ENCODE data around the gene CAD.
A peak's percentile ranks its signal among the peaks of the same experiment; 100 is the strongest.

Gene CAD

DNA sequence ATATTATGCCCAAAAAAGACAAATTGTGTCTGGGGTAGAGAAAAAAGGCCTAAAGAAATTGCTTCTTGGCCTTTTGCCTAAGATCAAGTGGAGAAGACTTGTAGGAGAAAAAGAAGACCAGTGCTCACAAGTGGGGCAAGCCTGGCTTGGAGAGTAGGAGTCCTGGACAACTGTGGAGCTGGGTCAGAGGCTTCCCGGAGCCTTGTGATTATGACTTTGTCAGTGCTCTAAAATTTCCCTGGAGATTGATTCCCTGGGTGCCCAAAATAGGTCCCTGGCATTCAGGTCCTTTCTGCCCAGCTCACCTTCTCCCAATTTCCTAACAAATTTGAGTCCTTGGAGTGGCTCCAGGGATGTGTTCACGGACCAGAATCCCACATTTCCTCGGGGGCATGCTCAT is 64.3 kb downstream of the CAD start:
- DNase-seq: no peak
- TF ChIP-seq GATA1 (IDR thresholded peaks at IDR 0.05; ENCODE audit: low read depth, low read length) (no peak), POLR2A (IDR thresholded peaks at IDR 0.05; ENCODE audit: low read length) (no peak)

DNA sequence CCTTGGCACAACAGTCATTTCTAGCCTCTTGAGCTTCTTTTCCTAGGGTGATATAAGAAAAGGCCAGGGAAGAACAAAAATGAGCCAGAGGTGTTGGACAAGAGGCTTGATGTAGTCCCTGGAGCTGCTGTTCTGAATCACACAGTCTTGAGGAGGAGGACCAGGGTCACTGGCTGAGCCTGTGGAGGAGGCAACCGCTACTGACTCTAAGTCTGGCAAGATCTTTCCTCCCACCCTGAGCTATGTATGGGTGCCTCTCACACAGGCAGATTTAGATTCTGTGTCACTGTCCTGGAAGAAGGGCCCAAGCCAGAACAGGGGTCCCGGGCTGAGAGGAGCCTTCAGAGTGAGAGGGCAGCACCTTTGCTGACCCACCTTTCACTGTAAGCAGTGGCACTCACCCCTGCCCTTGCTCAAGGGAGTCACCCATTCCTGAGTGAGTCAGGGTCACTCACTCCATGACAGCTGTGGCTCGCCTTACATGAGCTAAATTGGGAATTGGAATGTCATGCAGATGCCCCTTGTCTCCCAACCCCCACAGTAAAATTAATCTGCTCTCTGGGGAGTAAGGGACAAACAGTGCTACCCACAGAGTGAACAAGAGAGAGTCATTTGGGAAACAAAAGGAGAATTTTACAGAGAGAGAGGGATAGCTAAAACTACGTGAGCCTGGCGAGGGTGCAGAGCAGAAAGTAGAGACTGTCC is 64.8 kb downstream of the CAD start, which contains the start of gene TRIM54:
Gene TRIM54 (plus strand): TSS at position 575 of the 705 bp plus-strand sequence. CDS start 303 bp downstream, outside the sequence.
- TF ChIP-seq GATA1 (IDR thresholded peaks at IDR 0.05; ENCODE audit: low read depth, low read length): no peak
- TF ChIP-seq POLR2A (IDR thresholded peaks at IDR 0.05; ENCODE audit: low read length): no peak
- DNase-seq: no peak

DNA sequence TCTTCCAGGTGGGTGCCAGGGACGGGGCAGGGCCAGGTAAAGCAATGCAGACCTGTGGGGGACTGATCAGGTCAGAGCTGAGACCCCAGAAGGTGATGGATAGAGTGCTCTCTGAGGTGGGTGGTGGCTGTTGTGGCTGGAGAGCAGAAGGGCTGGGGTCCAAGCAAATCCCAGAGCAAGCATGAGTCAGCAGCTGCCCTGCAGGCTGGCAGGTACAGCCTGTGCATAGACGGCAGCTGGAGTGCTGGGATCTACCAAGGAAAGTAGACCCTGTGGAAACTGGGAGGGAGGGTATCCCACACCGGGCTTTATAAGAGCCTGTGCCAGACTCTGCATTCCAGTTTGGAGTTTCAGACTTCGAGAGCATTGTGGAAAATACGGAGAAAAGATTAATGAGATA is 65.7 kb downstream of the CAD start:
- DNase-seq: no peak
- TF ChIP-seq GATA1 (IDR thresholded peaks at IDR 0.05; ENCODE audit: low read depth, low read length) (no peak), POLR2A (IDR thresholded peaks at IDR 0.05; ENCODE audit: low read length) (no peak)

DNA sequence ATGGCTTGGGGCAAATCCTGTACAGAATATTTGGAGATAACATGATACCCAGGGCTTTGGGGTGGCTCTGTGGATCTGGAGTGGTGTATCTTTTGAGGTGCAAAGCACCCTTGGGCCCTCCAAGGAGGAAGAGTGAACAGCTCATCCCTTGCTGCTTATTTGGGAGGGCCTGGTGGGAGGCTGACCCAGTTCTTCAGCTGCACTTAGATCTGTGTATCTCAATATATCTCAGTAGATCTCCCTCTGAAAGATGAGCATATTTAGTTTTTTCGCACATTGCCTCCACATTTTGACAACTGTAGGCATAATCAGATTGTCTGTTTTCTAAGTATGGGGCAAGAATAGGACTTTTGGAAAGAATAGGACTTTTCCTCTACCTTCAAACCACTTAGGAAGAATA is 67.8 kb downstream of the CAD start:
- no peak for DNase-seq
- no peak for TF ChIP-seq GATA1 (IDR thresholded peaks at IDR 0.05; ENCODE audit: low read depth, low read length)
- no peak for TF ChIP-seq POLR2A (IDR thresholded peaks at IDR 0.05; ENCODE audit: low read length)

DNA sequence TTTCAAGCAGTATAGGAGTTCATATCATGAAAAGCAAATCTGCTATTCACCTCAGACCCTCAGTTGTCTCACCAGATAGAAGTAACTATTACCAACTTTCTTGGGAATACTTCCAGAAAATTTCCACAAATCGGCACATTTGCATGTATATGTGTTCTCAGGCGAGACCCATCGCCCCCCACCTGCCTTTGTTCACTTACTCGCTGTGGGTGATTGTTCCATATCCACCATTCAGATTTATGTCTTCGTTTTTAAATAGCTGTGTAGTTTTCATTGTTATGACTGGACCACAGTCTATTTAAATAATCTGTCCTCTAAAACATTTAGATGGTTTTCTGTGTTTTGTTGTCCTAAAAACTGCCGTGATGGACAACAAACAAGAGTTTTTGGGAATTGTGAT is 68.3 kb downstream of the CAD start:
- no peak for DNase-seq
- no peak for TF ChIP-seq POLR2A (IDR thresholded peaks at IDR 0.05; ENCODE audit: low read length)
- TF ChIP-seq GATA1 (IDR thresholded peaks at IDR 0.05; ENCODE audit: low read depth, low read length): no peak

DNA sequence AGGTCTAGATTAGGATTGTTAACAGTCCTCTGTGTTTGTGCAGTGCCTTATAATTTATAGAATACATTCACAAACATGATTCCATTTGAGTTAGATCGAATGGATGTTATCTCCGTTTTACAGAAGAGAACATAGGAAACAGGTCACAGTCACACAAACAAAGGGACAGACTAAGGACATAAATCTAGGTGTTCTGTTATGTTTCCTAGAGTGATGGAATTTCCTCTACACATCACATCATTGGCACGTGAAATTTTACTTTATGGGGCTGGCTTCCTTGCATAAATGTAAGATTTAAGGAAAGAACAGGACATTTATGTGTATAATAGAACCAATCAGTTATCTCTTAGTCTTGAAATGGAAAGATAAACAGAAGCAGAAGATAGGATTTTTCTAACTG is 71.4 kb downstream of the CAD start:
- TF ChIP-seq GATA1 (IDR thresholded peaks at IDR 0.05; ENCODE audit: low read depth, low read length): no peak
- no peak for TF ChIP-seq POLR2A (IDR thresholded peaks at IDR 0.05; ENCODE audit: low read length)

DNA sequence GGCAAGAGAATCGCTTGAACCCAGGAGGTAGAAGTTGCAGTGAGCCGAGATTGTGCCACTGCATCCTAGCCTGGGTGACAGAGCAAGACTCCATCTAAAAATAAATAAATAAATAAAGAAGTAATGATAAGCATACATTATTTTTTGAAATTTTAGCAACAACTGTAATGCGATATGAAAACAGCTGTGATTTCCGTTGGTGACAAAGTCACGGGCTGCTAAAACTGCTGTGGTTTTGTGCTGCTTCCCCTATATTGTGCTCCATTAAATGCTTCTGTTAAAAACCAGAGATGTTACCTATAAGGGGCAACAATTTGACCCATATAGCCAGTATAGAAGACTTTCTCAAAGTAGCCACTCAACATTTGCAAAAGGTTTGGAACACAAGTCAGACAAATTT is 73.4 kb downstream of the CAD start:
- TF ChIP-seq POLR2A (IDR thresholded peaks at IDR 0.05; ENCODE audit: low read length) (no peak), GATA1 (IDR thresholded peaks at IDR 0.05; ENCODE audit: low read depth, low read length) (no peak)
- DNase-seq: no peak

More for the DNA sequence above, 71.4 kb downstream of the CAD start:
- no peak for DNase-seq

DNA sequence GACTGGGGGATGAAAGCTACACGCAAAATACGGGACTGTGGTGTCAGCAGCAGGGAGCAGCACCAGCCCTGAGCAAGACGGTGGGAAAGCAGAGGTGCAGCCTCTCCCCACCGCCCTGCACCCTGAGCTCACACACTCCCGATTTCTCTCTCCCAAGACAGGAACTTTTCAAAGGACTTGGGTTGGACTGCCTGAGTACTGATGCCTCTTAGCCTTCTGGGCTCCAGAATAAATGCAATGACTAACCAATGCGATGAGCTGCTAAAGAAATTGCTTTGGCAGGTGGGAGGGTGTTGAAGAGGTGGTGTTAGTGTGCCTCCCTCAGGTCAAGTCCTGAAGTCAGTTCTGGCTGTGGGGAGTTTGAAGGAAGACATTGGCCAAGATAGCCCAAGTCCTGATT is 74.7 kb downstream of the CAD start:
- TF ChIP-seq GATA1 (IDR thresholded peaks at IDR 0.05; ENCODE audit: low read depth, low read length) (no peak), POLR2A (IDR thresholded peaks at IDR 0.05; ENCODE audit: low read length) (no peak)
- DNase-seq: peak; percentile 11 to 25

Data from erythroblast (primary cell).